ENCODE data around the gene PCSK5.

Gene PCSK5

DNA sequence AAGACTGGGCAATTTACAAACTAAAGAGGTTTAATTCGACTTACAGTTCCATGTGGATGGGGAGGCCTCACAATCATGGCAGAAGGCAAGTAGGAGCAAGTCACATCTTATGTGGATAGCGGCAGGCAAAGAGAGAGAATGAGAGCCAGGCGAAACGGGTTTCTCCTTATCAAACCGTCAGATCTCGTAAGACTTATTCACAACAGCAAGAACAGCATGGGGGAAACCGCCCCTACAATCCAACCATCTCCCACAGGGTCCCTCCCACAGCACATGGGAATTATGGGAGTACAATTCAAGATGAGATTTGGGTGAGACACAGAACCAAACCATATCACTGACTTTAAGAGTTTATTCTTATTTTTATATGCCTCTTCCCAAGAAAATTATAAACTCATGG, 443.5 kb downstream of the PCSK5 start:
- Histone ChIP-seq H3K9ac (ENCODE audit: low read length) (no peak overlapping the region), H3K4me2 (ENCODE audit: low read length, poor library complexity, severe bottlenecking) (no peak overlapping the region), H3K9me3 (ENCODE audit: control insufficient read depth, low read length) (no peaks in the 10 kb centered on the region), H3K23ac (ENCODE audit: low read length in 2 of 2) (no peak overlapping the region), H3K18ac (ENCODE audit: low read depth in 1 of 2, low read length in 2 of 2) (no peak overlapping the region), H2AK5ac (ENCODE audit: low read length, severe bottlenecking) (no peak overlapping the region), H3K27me3 (ENCODE audit: control insufficient read depth in 1 of 2, insufficient read depth in 1 of 2, low read length in 2 of 2) (peaks cover 9 to 48% of the 10 kb centered on the region in 2 experiments), H2BK12ac (ENCODE audit: low read length in 2 of 2) (no peak overlapping the region), H3K4me3 (ENCODE audit: insufficient read depth in 1 of 2, low read depth in 1 of 2, low read length in 2 of 2) (no peak overlapping the region), H3K4ac (ENCODE audit: low read depth in 1 of 2, low read length in 2 of 2) (no peak overlapping the region), H3K36me3 (ENCODE audit: control insufficient read depth in 1 of 2, insufficient read depth in 2 of 2, low read depth in 1 of 2, low read length in 2 of 2) (no peaks in the 10 kb centered on the region), H3K14ac (ENCODE audit: low read length in 2 of 2) (no peak overlapping the region), H2BK120ac (ENCODE audit: low read depth, low read length) (no peak overlapping the region), H3K4me1 (ENCODE audit: control insufficient read depth, insufficient read depth, low read depth, low read length) (no peaks in the 10 kb centered on the region), H2BK5ac (ENCODE audit: low read depth, low read length, poor library complexity, severe bottlenecking) (no peak overlapping the region), H2BK15ac (ENCODE audit: low read depth, poor library complexity, severe bottlenecking) (no peak overlapping the region), H3K27ac (ENCODE audit: low read length, poor library complexity, severe bottlenecking) (no peak overlapping the region), H3K79me1 (replicated peaks; ENCODE audit: low read length, poor library complexity, severe bottlenecking) (no peaks in the 10 kb centered on the region), H4K8ac (ENCODE audit: low read length) (no peak overlapping the region), H2AFZ (ENCODE audit: low read depth, low read length) (no peak overlapping the region), H4K91ac (ENCODE audit: low read length) (no peak overlapping the region)
- no peak for DNase-seq
- WGBS, result 61% methylated on average over 2 of the region's 7 CpGs

DNA sequence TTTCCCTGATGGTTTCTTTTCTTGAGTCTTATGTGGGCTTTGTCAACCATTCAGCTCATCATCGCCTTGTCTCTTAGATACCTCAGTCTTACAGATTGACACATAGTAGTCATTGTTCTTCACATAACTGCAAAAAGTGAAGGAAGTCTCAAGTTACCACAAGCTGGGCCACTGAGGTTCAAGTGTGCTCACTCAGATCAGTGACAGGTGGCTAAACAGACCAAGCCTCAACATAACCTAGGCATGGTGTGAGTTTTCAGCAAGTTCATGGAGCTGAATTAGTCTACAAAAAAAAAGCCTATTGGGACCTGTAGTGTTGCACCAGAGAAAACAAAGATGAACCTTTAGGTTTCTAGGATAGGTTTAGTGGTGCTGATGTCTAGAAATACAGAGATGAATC, 445.6 kb downstream of the PCSK5 start:
- Histone ChIP-seq H3K4ac (ENCODE audit: low read depth in 1 of 2, low read length in 2 of 2) (no peak overlapping the region), H3K4me3 (ENCODE audit: insufficient read depth in 1 of 2, low read depth in 1 of 2, low read length in 2 of 2) (no peak overlapping the region), H3K27ac (ENCODE audit: low read length, poor library complexity, severe bottlenecking) (no peak overlapping the region), H4K91ac (ENCODE audit: low read length) (no peak overlapping the region), H2BK120ac (ENCODE audit: low read depth, low read length) (no peak overlapping the region), H3K79me1 (replicated peaks; ENCODE audit: low read length, poor library complexity, severe bottlenecking) (no peaks in the 10 kb centered on the region), H3K9ac (ENCODE audit: low read length) (no peak overlapping the region), H3K4me2 (ENCODE audit: low read length, poor library complexity, severe bottlenecking) (no peak overlapping the region), H3K4me1 (ENCODE audit: control insufficient read depth, insufficient read depth, low read depth, low read length) (no peaks in the 10 kb centered on the region), H3K18ac (ENCODE audit: low read depth in 1 of 2, low read length in 2 of 2) (no peak overlapping the region), H3K27me3 (ENCODE audit: control insufficient read depth in 1 of 2, insufficient read depth in 1 of 2, low read length in 2 of 2) (peaks cover 9 to 42% of the 10 kb centered on the region in 2 experiments), H2AK5ac (ENCODE audit: low read length, severe bottlenecking) (no peak overlapping the region), H2AFZ (ENCODE audit: low read depth, low read length) (no peak overlapping the region), H2BK15ac (ENCODE audit: low read depth, poor library complexity, severe bottlenecking) (no peak overlapping the region), H3K9me3 (ENCODE audit: control insufficient read depth, low read length) (no peaks in the 10 kb centered on the region), H4K8ac (ENCODE audit: low read length) (no peak overlapping the region), H3K14ac (ENCODE audit: low read length in 2 of 2) (no peak overlapping the region), H2BK5ac (ENCODE audit: low read depth, low read length, poor library complexity, severe bottlenecking) (no peak overlapping the region), H2BK12ac (ENCODE audit: low read length in 2 of 2) (no peak overlapping the region), H3K23ac (ENCODE audit: low read length in 2 of 2) (no peak overlapping the region), H3K36me3 (ENCODE audit: control insufficient read depth in 1 of 2, insufficient read depth in 2 of 2, low read depth in 1 of 2, low read length in 2 of 2) (no peaks in the 10 kb centered on the region)
- DNase-seq, result no peak
- WGBS, result 94% methylated on average over 1 of the region's 1 CpG

DNA sequence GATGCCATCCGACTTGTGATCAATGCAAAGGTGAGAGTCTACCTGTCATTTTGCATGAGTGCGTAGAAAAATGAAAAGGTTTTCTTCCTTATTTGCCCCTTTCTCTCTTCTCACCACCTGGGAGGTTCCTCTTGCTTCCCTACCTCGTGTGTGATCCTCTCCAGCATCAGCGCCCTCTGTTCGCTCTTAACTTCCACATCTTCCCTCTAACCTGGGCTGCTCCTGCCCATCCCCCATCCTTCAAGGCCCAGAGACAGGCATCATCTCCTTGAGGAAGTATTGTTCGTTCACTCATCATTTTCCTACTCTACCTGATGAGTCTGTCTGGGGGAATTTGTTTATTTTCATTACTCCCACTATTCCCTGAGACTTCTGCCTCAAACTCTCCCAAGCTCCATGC, 447.9 kb downstream of the PCSK5 start:
- Histone ChIP-seq H3K4me3 (ENCODE audit: insufficient read depth in 1 of 2, low read depth in 1 of 2, low read length in 2 of 2) (no peak overlapping the region), H3K14ac (ENCODE audit: low read length in 2 of 2) (no peak overlapping the region), H3K4ac (ENCODE audit: low read depth in 1 of 2, low read length in 2 of 2) (no peak overlapping the region), H2BK120ac (ENCODE audit: low read depth, low read length) (no peak overlapping the region), H3K36me3 (ENCODE audit: control insufficient read depth in 1 of 2, insufficient read depth in 2 of 2, low read depth in 1 of 2, low read length in 2 of 2) (no peaks in the 10 kb centered on the region), H3K9me3 (ENCODE audit: control insufficient read depth, low read length) (no peaks in the 10 kb centered on the region), H3K27me3 (ENCODE audit: control insufficient read depth in 1 of 2, insufficient read depth in 1 of 2, low read length in 2 of 2) (peaks cover 0 to 28% of the 10 kb centered on the region in 2 experiments), H4K8ac (ENCODE audit: low read length) (no peak overlapping the region), H3K23ac (ENCODE audit: low read length in 2 of 2) (no peak overlapping the region), H2BK5ac (ENCODE audit: low read depth, low read length, poor library complexity, severe bottlenecking) (no peak overlapping the region), H2AFZ (ENCODE audit: low read depth, low read length) (no peak overlapping the region), H4K91ac (ENCODE audit: low read length) (no peak overlapping the region), H3K9ac (ENCODE audit: low read length) (no peak overlapping the region), H3K27ac (ENCODE audit: low read length, poor library complexity, severe bottlenecking) (no peak overlapping the region), H2BK12ac (ENCODE audit: low read length in 2 of 2) (no peak overlapping the region), H3K4me1 (ENCODE audit: control insufficient read depth, insufficient read depth, low read depth, low read length) (no peaks in the 10 kb centered on the region), H2BK15ac (ENCODE audit: low read depth, poor library complexity, severe bottlenecking) (no peak overlapping the region), H3K79me1 (replicated peaks; ENCODE audit: low read length, poor library complexity, severe bottlenecking) (no peaks in the 10 kb centered on the region), H3K18ac (ENCODE audit: low read depth in 1 of 2, low read length in 2 of 2) (no peak overlapping the region), H3K4me2 (ENCODE audit: low read length, poor library complexity, severe bottlenecking) (no peak overlapping the region), H2AK5ac (ENCODE audit: low read length, severe bottlenecking) (no peak overlapping the region)
- 64% methylated on average over 6 of the region's 6 CpGs for WGBS
- DNase-seq, result no peak

DNA sequence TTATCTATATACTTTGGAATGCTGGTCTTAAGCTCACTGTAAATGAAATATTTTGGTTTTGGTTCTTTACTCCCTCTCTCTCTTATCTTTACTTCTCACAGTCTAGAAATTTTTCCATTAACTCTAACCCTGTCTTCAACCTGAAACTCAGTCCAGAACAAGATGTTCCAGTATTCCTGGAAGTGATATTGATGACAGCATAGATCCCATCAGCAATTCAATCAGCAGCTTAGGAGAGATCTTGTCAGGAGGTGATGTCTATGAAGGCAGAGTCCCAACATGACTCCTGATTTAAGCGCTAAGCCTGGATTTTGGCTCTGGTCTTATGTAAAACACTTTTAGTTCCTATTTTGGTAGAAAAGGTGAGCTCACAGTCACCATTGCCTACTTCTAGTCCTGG, 451.1 kb downstream of the PCSK5 start:
- H3K4me2 ChIP-seq (ENCODE audit: low read length, poor library complexity, severe bottlenecking), result no peak overlapping the region
- no peak overlapping the region for H2BK12ac ChIP-seq (ENCODE audit: low read length in 2 of 2)
- H3K4me1 ChIP-seq (ENCODE audit: control insufficient read depth, insufficient read depth, low read depth, low read length), result no peaks in the 10 kb centered on the region
- H3K27me3 ChIP-seq (ENCODE audit: control insufficient read depth in 1 of 2, insufficient read depth in 1 of 2, low read length in 2 of 2), result peaks cover 0 to 8% of the 10 kb centered on the region in 2 experiments
- no peak overlapping the region for H3K23ac ChIP-seq (ENCODE audit: low read length in 2 of 2)
- H2BK120ac ChIP-seq (ENCODE audit: low read depth, low read length), result no peak overlapping the region
- H3K9me3 ChIP-seq (ENCODE audit: control insufficient read depth, low read length), result no peaks in the 10 kb centered on the region
- no peak overlapping the region for H3K18ac ChIP-seq (ENCODE audit: low read depth in 1 of 2, low read length in 2 of 2)
- H3K4me3 ChIP-seq (ENCODE audit: insufficient read depth in 1 of 2, low read depth in 1 of 2, low read length in 2 of 2), result no peak overlapping the region
- no peak for DNase-seq
- no peak overlapping the region for H2BK5ac ChIP-seq (ENCODE audit: low read depth, low read length, poor library complexity, severe bottlenecking)
- H3K9ac ChIP-seq (ENCODE audit: low read length), result no peak overlapping the region
- no peak overlapping the region for H3K14ac ChIP-seq (ENCODE audit: low read length in 2 of 2)
- no peak overlapping the region for H2BK15ac ChIP-seq (ENCODE audit: low read depth, poor library complexity, severe bottlenecking)
- H3K79me1 ChIP-seq (replicated peaks; ENCODE audit: low read length, poor library complexity, severe bottlenecking), result no peaks in the 10 kb centered on the region
- no peak overlapping the region for H2AK5ac ChIP-seq (ENCODE audit: low read length, severe bottlenecking)
- H3K27ac ChIP-seq (ENCODE audit: low read length, poor library complexity, severe bottlenecking), result no peak overlapping the region
- H4K91ac ChIP-seq (ENCODE audit: low read length), result no peak overlapping the region
- no peak overlapping the region for H4K8ac ChIP-seq (ENCODE audit: low read length)
- H2AFZ ChIP-seq (ENCODE audit: low read depth, low read length), result no peak overlapping the region
- H3K4ac ChIP-seq (ENCODE audit: low read depth in 1 of 2, low read length in 2 of 2), result no peak overlapping the region
- 100% methylated on average over 1 of the region's 1 CpG for WGBS
- no peaks in the 10 kb centered on the region for H3K36me3 ChIP-seq (ENCODE audit: control insufficient read depth in 1 of 2, insufficient read depth in 2 of 2, low read depth in 1 of 2, low read length in 2 of 2)
